Esophagus muscularis mucosa (tissue), 4 donors: ENCODE measurements around the gene IGF1R. TPM values are rescaled to one million over a fixed set of nuclear protein-coding genes. Genes with fewer than 3 reads are reported as not detected.

Experiments used
- DNase-seq: peaks from one replicate; pipeline ENCODE4 v3.0.0-alpha.2; 2017; ENCODE audit errors: extremely low spot score
- H3K27ac ChIP-seq, 4 donors: fragments of 200-600 bp; sonication (generic); replicated peaks in 1 of 4; 1 replicate in 3 of 4; 2 replicates in 1 of 4; pipeline ENCODE4 v1.5.1; 2016 to 2019; ENCODE audit warnings: mild to moderate bottlenecking in 1 of 4
- H3K27me3 ChIP-seq, 4 donors: fragments of 200-600 bp; sonication (generic); one replicate each; pipeline versions ENCODE4 v1.5.1 to v1.6.0; 2016 to 2019
- H3K36me3 ChIP-seq, 4 donors: fragments of 200-600 bp; sonication (generic); one replicate each; pipeline ENCODE4 v1.5.1; 2016 to 2019
- H3K4me1 ChIP-seq, 4 donors: fragments of 200-600 bp; sonication (generic); one replicate each; pipeline ENCODE4 v1.5.1; 2016 to 2019
- H3K4me3 ChIP-seq, 4 donors: fragments of 200-600 bp; sonication (generic); 1 replicate in 2 of 4; 2 replicates in 2 of 4; pipeline ENCODE4 v1.5.1; 2016 to 2019; ENCODE audit warnings: mild to moderate bottlenecking in 4 of 4, moderate library complexity in 1 of 4
- H3K9me3 ChIP-seq, 4 donors: fragments of 200-600 bp; sonication (generic); 1 replicate in 3 of 4; 2 replicates in 1 of 4; pipeline ENCODE4 v1.5.1; 2016 to 2019
- EP300 ChIP-seq: sonication (generic); formaldehyde crosslinking; IDR thresholded peaks from one replicate; pipeline ENCODE4 v1.6.1; 2017; ENCODE audit warnings: antibody characterized with exemption
- POLR2A ChIP-seq: fragments of 450-650 bp; IDR thresholded peaks from one replicate; pipeline ENCODE4 v1.6.1; 2017; ENCODE audit warnings: antibody characterized with exemption, moderate library complexity, mild to moderate bottlenecking, low read depth
- POLR2AphosphoS5 ChIP-seq, 2 donors: sonication (generic); formaldehyde crosslinking; IDR thresholded peaks; one replicate each; pipeline ENCODE4 v1.6.1; 2017; ENCODE audit warnings: antibody characterized with exemption in 2 of 2
- WGBS: methylation state at CpG from one replicate; pipeline ENCODE4 v1.1.5; 2018; 5-methylcytosine and 5-hydroxymethylcytosine counted together
- intact Hi-C: fragments of 100-400 bp; cut with DNase I; formaldehyde crosslinking; loops from one replicate; pipeline ENCODE4 v1.15.1; 2023
- total RNA-seq, 4 donors: library from RNA; depleted of rRNA; stranded (reverse); fragments of >200 nt; gene quantifications; one replicate each; pipeline versions ENCODE4 v1.1.0 to v1.2.1, GENCODE V29; 2016
- TF ChIP-seq, protein P1 (sequence below), 3 experiments: fragments of 200-600 bp in 2 of 3; fragments of 450-650 bp in 1 of 3; sonication (generic) in 2 of 3; IDR thresholded peaks; one replicate each; pipeline ENCODE4 v1.5.1; 2017 to 2019; ENCODE audit warnings: antibody characterized with exemption in 3 of 3, mild to moderate bottlenecking in 2 of 3, moderate library complexity in 1 of 3

Gene IGF1R
- total RNA-seq, 4 donors from 2014 or later, result 33.6 to 95.3 (median 49.7) TPM

- peaks cover 59 to 93% (median 70%) of the 10 kb centered on the region in 4 donors for H3K4me1 ChIP-seq
- TF ChIP-seq, protein P1, sequence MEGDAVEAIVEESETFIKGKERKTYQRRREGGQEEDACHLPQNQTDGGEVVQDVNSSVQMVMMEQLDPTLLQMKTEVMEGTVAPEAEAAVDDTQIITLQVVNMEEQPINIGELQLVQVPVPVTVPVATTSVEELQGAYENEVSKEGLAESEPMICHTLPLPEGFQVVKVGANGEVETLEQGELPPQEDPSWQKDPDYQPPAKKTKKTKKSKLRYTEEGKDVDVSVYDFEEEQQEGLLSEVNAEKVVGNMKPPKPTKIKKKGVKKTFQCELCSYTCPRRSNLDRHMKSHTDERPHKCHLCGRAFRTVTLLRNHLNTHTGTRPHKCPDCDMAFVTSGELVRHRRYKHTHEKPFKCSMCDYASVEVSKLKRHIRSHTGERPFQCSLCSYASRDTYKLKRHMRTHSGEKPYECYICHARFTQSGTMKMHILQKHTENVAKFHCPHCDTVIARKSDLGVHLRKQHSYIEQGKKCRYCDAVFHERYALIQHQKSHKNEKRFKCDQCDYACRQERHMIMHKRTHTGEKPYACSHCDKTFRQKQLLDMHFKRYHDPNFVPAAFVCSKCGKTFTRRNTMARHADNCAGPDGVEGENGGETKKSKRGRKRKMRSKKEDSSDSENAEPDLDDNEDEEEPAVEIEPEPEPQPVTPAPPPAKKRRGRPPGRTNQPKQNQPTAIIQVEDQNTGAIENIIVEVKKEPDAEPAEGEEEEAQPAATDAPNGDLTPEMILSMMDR (IDR thresholded peaks at IDR 0.05), result no peak
- TF ChIP-seq POLR2AphosphoS5 (IDR thresholded peaks at IDR 0.05) (no peak), EP300 (no peak), POLR2A (no peak)
- no peak overlapping the region for H3K27ac ChIP-seq
- no peaks in the 10 kb centered on the region for H3K9me3 ChIP-seq
- intact Hi-C loops, result no loop called here
- no peak overlapping the region for H3K4me3 ChIP-seq
- 84% methylated on average over 11 of the region's 11 CpGs for WGBS
- DNase-seq, result no peak
- no peaks in the 10 kb centered on the region for H3K27me3 ChIP-seq
- no peaks in the 10 kb centered on the region for H3K36me3 ChIP-seq
These were observed 72.5 kb downstream of the IGF1R start for GRCh38 chr15:98720577-98721565.

GRCh38 chr15:98722209-98722608, 73.9 kb downstream of the IGF1R start:
- TF ChIP-seq, protein P1 (IDR thresholded peaks at IDR 0.05), result no peak
- TF ChIP-seq POLR2AphosphoS5 (IDR thresholded peaks at IDR 0.05) (no peak), POLR2A (no peak), EP300 (no peak)
- intact Hi-C loops, result no loop called here
- Histone ChIP-seq H3K36me3 (no peaks in the 10 kb centered on the region), H3K4me1 (peaks cover 58 to 91% (median 65%) of the 10 kb centered on the region in 4 donors), H3K9me3 (no peaks in the 10 kb centered on the region), H3K27ac (no peak overlapping the region), H3K27me3 (no peaks in the 10 kb centered on the region), H3K4me3 (no peak overlapping the region)
- WGBS, result 89% methylated on average over 8 of the region's 8 CpGs
- DNase-seq, result no peak

DNA sequence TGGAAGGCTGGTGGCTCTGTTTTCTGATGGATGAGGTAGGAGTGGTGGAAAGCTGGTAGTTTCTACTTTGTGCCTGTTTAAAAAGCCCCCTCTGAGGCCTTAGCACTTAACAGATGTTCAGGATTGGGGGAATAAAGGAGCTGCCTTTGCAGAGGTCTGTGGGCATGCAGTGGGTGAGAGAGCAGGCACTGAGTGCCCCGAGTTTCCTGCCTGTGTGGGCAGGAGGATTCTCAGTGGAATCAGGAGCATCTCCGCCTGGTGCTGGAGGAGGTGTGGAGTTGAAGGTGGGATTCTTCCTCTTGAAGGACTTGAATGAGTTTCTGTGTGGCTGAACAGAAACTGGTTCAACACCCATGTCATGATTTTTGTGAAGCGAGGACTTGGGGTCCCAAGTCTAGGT, 74.3 kb downstream of the IGF1R start:
- Histone ChIP-seq H3K36me3 (no peaks in the 10 kb centered on the region), H3K27me3 (no peaks in the 10 kb centered on the region), H3K4me1 (peaks cover 58 to 91% (median 66%) of the 10 kb centered on the region in 4 donors), H3K9me3 (no peaks in the 10 kb centered on the region), H3K27ac (no peak overlapping the region), H3K4me3 (no peak overlapping the region)
- intact Hi-C loops, result no loop called here
- WGBS, result 84% methylated on average over 3 of the region's 3 CpGs
- TF ChIP-seq POLR2A (no peak), EP300 (no peak), POLR2AphosphoS5 (IDR thresholded peaks at IDR 0.05) (no peak)
- TF ChIP-seq, protein P1 (IDR thresholded peaks at IDR 0.05), result no peak
- DNase-seq, result no peak

GRCh38 chr15:98723195-98723594, 74.9 kb downstream of the IGF1R start:
- TF ChIP-seq EP300, result no peak
- intact Hi-C loops, result no loop called here
- Histone ChIP-seq H3K9me3 (no peaks in the 10 kb centered on the region), H3K36me3 (no peaks in the 10 kb centered on the region), H3K27ac (no peak overlapping the region), H3K4me3 (no peak overlapping the region), H3K4me1 (peaks cover 59 to 91% (median 67%) of the 10 kb centered on the region in 4 donors), H3K27me3 (no peaks in the 10 kb centered on the region)
- WGBS, result 51% methylated on average over 3 of the region's 3 CpGs
- DNase-seq, result no peak

DNA sequence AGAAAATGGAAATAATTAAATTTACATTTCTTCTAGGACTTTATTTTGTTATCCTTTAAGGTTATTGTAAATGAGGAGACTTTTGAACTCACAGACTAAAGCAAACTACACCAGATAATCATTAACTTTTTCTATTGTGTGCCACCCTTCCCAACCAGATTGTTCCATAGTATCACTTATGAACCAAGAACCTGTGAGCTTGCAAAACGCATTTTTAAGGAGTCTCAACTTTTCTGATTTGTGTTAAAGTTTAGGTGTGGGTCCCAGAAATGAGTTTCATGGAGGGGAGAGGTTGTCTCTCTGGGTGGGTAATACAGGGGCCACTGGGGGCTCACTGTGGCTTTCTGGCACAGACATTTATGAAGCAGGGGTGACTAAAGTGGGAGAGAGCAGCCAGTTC, 75.7 kb downstream of the IGF1R start:
- intact Hi-C loops, result no loop called here
- Histone ChIP-seq H3K9me3 (no peaks in the 10 kb centered on the region), H3K27ac (no peak overlapping the region), H3K36me3 (no peaks in the 10 kb centered on the region), H3K27me3 (no peaks in the 10 kb centered on the region), H3K4me3 (no peak overlapping the region), H3K4me1 (peaks cover 59 to 91% (median 67%) of the 10 kb centered on the region in 4 donors)
- DNase-seq, result no peak
- no peak for TF ChIP-seq POLR2AphosphoS5 (IDR thresholded peaks at IDR 0.05)
- no peak for TF ChIP-seq EP300
- TF ChIP-seq POLR2A, result no peak
- TF ChIP-seq, protein P1 (IDR thresholded peaks at IDR 0.05), result no peak
- WGBS, result 94% methylated on average over 1 of the region's 1 CpG
